Stimulated activated CD4-positive, alpha-beta T cell treated with anti-CD3 and anti-CD28 coated beads, Interleukin-1b, Interleukin-23, amount 100 ng/mL, for 48 hours (primary cell): ENCODE measurements around the gene ZNF273.
"Not testable (repeated sequence)": the region's sequence is repeated elsewhere in the genome, so short reads cannot be mapped to it uniquely, and the experiment has no call there.

Experiments
- DNase-seq: peaks from one replicate; pipeline ENCODE4 v3.0.0-alpha.2; 2020

ZNF273 gene

DNA sequence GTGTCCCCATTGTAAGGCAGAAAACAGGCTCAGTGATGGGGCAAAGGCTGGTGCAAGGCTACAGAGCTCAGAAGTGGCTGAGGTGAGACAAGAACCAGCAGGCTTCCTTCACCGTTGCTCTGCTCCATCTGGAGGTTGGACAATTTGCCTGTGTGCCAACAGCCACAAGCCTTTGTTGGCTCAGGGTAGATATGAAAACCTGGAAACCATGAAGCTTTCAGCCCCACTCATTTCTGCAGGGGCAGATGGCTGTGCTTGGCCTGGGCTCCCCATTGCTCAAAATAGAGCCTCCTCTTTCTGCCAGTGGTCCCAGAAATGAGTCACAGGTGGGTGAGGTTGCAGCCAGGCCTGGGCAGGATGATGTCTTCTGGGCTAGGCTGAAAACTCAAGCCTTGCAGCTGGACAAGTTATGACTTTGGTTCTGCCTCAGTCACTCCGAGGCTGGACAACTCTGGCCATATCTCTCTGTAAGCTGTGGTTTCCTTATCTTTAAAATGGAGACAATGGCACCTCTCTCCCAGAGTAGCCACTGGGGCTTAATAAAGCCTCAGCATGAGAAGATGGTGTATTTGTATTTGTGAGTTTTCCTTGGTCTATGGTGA lies 12.2 kb upstream of the ZNF273 start:
- DNase-seq = no peak

DNA sequence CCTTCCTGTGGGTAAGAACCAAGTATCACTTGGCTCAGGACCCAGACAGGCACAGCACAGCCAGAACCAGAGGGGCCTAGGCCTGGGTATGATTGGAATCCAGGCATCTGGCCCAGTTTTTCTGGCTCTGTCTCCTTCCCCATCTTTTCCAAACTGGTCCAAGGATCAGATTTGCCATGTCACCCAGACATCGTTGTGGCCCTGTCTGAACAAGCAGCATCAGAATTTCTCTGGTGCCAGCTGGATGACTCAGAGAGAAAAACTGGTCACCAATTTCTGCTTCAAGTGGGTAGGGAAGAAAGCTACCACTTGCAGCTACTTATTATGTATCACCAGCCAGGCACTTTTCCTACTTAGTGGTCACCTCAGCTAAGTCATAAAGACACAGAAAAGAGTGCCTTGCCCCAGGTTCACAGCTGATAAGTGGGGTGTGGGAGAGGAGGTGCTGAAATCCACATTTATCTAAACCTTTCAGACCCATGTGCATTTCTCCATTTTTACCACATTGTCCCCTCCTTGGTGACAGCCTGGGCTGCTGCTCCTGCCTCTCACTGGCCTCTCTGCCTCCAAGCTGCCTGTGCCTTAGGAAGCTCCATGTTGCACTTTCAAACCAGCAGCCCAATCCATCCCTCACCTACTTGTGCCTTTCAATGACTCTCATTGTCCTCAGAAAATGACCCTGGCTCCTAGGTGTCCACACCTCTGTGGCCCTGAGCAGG lies 11.6 kb upstream of the ZNF273 start:
- not testable (repeated sequence) for DNase-seq

DNA sequence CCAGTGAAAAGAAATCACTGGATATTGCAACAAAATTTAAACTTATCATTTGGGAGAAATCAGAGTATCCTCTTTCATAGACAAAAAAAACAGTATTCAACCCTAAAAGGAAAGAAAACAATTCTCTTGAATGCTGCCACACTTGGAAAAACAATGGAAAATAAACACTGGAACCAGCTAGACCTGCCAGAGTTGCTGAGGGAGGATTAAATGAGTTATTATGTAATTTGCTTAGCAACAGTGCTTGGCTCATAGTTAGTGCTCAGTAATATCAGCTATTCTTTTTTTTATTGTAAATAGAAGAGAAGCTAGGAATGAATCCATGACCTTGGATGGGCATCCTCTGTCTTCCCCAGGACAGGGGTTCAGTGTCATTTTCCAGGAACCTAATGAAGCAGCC lies 11.0 kb upstream of the ZNF273 start:
- no peak for DNase-seq

DNA sequence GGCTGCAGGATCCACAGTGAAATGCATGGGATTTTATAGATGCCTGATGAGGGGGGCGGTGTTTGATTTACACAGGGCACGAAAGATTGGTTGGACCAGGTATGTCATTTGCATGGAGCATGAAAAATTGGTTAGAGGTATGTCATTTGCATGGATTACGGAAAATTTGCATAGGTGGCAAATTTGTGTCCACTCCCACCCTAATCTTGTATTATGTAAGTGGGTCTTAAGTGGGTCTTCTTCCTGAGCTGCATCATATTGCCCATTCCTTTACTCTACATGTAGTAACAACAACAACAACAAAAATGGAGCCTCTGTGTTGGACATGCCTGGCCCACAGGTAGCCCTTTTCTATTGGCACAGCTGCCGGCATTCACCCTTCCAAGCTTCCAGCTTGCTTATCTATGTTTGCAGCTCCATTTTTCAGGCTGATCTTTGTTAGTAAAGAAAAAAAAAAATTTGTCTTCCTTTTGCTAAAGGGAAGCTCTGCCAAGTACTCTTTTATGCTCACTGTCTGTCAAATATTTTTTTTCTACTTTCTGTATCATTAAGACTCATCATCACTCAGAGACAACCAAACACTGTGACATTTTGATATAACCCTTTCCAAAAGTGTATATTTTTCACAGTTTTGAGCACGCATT lies 10.3 kb upstream of the ZNF273 start:
- DNase-seq = no peak

DNA sequence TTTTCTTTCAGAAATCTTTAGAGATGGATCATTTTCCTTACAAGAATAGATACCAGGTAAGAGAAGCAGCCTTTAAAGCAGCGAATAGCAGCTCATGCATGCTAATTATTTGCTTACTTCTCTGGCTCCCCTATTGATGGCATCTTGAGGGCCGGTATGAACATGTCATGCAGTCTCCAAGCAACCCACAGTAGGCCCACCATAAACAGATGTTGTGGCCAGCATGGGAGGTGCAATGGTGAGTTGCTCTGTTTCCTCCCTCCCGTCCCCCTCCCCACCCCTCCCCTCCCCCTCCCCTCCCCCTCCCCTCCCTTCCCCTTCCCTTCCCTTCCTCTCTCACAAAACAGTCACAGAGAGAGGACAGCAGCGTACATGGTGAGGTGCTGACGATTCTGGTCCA lies 9.7 kb upstream of the ZNF273 start:
- no peak for DNase-seq

DNA sequence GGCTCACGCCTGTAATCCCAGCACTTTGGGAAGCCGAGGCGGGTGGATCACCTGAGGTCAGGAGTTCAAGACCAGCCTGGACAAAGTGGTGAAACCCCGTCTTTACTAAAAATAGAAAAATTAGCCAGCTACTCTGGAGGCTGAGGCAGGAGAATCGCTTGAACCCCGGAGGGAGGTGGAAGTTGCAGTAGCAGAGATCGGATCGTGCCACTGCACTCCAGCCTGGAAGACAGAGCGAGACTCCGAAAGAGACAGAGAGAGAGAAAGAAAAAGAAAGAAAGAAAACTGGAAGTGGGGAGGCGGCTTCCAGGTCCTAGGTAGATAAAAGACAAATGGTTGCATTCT lies 640 bp upstream of the ZNF273 start:
- DNase-seq = not testable (repeated sequence)

DNA sequence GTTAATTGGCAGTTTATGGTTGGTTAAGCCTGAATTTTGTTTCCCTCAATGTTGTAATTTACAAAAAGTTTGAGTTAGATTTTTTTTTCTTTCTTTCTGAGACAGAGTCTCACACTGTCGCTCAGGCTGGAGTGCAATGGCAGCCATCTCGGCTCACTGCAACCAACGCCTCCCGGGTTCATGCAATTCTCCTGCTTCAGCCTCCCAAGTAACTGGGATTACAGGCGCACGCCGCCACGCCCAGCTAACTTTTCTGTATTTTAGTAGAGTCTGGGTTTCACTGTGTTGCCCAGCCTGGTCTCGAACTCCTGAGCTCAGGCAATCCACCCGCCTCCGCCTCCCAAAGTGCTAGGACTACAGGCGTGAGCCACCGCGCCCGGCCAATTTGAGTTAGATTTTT lies 935 bp downstream of the ZNF273 start:
- DNase-seq = no peak

GRCh38 chr7:64905133-64905532 lies 2.1 kb downstream of the ZNF273 start:
- no peak for DNase-seq

GRCh38 chr7:64905547-64905946 lies 2.5 kb downstream of the ZNF273 start:
- no peak for DNase-seq

- no peak for DNase-seq
Measured at GRCh38 chr7:64907641-64908326, 4.7 kb downstream of the ZNF273 start.

- DNase-seq = no peak
Measured at GRCh38 chr7:64908358-64908757, 5.3 kb downstream of the ZNF273 start.

DNA sequence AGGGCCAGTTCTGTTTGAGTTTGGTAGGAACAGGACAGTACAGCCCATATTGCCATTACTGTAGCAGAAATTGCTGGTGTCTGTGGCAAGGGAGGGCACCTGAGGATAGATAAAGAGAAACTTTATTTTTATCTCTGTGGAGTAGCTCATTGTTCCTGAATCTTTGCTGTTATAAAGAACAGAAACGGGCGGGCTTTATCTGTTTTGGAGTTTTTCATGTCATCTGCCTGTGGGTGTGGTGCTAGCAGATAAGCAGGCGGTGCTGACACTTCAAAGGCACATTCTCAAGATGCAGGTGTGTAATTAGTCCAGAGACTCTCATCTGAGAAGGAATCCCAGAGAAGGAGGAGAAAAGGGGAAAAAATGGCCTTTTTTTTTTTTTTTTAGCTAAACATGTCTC lies 11.5 kb downstream of the ZNF273 start:
- DNase-seq = no peak

- not testable (repeated sequence) for DNase-seq
Measured at GRCh38 chr7:64915301-64915700, 12.2 kb downstream of the ZNF273 start.

DNA sequence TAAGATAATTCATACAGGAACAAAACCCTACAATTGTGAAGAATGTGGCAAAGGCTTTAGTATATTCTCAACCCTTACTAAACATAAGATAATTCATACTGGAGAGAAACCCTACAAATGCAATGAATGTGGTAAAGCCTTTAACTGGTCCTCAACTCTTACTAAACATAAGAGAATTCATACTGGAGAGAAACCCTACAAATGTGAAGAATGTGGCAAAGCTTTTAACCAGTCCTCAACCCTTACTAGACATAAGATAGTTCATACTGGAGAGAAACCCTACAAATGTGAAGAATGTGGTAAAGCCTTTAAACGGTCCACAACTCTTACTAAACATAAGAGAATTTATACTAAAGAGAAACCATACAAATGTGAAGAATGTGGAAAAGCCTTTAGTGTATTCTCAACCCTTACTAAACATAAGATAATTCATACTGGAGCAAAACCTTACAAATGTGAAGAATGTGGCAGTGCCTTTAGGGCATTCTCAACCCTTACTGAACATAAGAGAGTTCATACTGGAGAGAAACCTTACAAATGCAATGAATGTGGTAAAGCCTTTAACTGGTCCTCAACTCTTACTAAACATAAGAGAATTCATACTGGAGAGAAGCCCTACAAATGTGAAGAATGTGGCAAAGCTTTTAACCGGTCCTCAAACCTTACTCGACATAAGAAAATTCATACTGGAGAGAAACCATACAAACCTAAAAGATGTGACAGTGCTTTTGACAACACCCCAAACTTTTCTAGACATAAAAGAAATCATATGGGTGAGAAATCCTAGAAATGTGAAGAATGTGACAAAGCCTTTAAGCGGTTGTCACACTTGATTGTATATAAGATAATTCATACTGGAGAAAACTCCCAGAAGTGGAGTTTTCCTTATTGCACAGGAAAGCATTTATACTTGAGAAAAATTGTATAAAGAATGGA lies 25.4 kb downstream of the ZNF273 start:
- not testable (repeated sequence) for DNase-seq

- no peak for DNase-seq
Measured at GRCh38 chr7:64934478-64934877, 31.4 kb downstream of the ZNF273 start.

DNA sequence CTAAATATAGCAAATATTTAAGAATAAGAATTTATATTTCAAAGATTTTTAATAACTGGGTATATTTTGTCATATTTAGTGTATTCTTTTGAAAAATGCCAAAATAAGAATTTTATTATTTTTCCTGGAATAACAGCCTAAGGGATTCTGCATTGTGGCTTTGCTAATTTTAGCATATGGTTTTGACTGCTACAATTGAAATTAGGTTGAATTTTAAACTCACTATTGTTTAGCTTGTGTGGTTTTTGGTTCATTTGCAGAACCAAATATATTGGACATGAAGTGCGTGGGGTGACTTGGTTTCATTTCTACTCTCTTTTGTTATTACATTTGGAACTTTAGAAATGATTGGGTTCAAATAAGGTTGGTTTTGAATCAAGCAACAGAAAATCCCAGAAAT lies 35.5 kb downstream of the ZNF273 start:
- no peak for DNase-seq

GRCh38 chr7:64940021-64940420 lies 36.9 kb downstream of the ZNF273 start:
- DNase-seq = not testable (repeated sequence)

DNA sequence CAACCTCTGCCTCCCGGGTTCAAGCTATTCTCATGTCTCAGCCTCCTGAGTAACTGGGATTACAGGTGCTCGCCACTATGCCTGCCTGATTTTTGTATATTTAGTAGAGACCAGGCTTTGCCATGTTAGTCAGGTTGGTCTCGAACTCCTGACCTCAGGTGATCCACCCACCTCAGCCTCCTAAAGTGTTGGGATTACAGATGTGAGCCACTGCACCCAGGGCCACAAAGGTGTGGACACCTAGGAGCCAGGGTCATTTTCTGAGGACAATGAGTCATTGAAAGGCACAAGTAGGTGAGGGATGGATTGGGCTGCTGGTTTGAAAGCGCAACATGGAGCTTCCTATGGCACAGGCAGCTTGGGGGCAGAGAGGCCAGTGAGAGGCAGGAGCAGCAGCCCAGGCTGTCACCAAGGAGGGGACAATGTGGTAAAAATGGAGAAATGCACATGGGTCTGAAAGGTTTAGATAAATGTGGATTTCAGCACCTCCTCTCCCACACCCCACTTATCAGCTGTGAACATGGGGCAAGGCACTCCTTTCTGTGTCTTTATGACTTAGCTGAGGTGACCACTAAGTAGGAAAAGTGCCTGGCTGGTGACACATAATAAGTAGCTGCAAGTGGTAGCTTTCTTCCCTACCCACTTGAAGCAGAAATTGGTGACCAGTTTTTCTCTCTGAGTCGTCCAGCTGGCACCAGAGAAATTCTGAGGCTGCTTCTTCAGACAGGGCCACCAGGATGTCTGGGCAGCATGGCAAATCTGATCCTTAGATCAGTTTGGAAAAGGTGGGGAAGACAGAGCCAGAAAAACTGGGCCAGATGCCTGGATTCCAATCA lies 41.8 kb downstream of the ZNF273 start:
- DNase-seq = not testable (repeated sequence)

GRCh38 chr7:64945503-64946175 lies 42.6 kb downstream of the ZNF273 start:
- DNase-seq = no peak

DNA sequence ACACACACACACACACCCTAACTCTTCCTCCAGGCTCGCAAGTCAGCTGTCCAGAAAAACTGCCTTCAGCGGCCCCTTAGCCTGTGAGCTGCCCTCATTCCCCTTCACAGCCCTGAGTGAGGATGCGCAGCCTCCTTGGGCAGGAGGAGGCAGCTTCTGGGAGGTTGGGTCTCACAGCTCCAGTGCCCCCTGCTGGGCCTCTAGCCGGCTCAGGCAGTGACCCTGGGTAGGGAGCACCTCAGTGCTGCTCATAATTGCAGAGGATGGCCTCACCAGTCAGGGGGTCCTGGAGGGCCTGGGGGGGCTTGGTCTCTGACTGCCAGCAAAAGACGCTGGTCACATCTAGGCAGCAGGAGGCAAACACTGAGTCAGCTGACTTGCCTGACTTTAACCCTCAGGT lies 43.7 kb downstream of the ZNF273 start:
- DNase-seq = peak; percentile 25
